NCI-H1436 treated with DMSO at 0.1 percent for 48 hours (cell line): ENCODE results near the gene LARP4.

Experiments used
- DNase-seq: peaks from one replicate; lab custom pipeline; 2025; lab: John Stamatoyannopoulos, UW

LARP4 gene

DNA sequence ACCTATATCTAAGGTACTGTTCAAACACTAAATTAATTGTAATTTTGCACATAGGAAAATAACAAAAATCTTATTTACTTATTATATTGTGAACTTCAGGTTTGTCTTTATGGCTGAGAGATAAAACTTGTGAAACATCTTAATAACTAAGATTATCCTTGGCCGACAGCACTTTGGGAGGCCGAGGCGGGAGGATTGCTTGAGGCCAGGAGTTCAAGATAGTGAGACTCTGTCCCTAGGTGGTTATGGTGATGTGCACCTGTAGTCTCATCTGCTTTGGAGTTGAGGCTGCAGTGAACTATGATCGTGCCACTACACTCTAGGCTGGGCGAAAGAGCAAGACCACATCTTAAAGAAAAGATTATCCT, 126.7 kb downstream of the LARP4 start:
- DNase-seq = no peak

DNA sequence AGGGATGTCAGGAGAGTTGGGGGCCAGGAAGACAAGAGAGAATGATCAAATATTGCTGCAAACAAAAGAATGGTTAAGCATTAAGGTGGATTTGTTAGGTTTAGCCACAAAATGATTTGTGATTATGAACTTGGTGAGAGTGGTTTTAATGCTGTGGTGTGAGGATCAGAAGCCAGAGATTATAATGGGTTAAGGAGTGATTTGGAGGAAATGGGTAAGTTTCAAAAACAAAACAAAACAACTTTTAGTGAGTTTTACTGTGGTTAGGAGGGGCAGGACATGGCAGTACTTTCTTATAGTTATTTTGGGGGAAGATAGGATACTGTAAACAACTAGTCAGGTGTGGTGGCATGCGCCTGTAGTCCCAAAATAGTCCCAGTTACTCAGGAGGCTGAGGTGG, 128.1 kb downstream of the LARP4 start:
- no peak for DNase-seq

DNA sequence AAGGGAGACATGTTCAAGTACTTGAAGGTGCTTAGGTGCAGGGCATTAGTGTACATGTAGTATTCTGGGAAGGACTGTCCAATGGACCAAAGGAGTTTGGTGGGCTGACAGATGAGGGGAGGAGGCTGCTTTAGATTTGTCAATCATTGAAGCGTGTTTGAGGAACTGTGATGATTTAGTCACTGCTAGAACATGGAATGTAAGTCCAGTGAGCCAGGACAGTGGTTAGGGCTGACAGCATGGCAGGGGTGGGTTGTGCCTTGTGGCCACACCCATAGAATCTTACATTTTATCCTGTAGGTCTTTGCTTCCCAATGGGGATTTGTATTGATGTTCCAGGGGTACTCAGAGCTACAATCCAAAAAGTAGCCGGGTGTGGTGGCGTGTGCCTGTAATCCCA, 128.7 kb downstream of the LARP4 start:
- DNase-seq = no peak
